HG02571 (cell line): Measurements from ENCODE around the gene GLTP.

ENCODE experiments used
- ATAC-seq: cut with Tn5 transposase; IDR thresholded peaks from one replicate; pipeline ENCODE4 v1.9.1; 2021; ENCODE audit warnings: mild to moderate bottlenecking, moderate library complexity; ENCODE audit not compliant: unreplicated experiment

GLTP gene

DNA sequence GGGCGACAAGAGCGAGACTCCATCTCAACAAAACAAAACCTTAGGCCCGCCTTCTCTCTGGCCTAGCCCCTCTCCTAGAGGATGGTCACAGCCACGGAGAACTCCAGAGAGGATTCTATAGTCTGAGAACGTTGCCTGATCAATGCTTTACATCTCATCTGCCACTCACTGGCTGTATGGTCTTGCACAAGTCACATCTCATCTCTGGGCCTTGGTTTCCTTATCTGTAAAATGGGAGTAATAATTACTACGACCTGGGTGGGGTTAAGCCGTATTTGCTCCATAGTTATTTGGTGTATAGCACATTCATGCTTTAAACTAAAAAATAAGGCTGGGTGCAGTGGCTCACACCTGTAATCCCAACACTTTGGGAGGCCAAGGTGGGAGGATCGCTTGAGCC lies 55.6 kb downstream of the GLTP start:
- ATAC-seq, result no peak

DNA sequence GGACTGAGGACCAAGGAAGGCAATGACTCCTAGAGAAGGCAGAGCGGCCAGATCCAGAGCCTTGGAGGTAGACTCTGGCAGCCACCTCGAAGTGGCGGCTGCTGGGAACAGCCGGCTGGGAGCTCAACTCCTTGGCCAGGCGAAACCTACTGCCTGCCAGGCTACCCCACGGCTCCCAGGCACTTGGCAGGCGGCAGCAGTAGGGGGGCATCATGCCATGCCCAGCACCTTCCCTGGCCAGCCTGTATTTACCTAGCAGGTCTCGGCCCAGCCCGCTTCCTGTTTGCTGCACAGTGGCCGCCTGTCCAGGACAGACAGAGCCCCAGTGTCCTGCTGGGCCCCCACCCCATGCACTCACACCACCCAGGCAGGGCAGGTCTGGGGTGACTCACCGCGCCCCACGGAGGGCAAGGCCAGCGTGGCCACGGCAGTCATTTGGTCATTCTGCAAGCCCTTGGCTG lies 57.4 kb downstream of the GLTP start:
- no peak for ATAC-seq

DNA sequence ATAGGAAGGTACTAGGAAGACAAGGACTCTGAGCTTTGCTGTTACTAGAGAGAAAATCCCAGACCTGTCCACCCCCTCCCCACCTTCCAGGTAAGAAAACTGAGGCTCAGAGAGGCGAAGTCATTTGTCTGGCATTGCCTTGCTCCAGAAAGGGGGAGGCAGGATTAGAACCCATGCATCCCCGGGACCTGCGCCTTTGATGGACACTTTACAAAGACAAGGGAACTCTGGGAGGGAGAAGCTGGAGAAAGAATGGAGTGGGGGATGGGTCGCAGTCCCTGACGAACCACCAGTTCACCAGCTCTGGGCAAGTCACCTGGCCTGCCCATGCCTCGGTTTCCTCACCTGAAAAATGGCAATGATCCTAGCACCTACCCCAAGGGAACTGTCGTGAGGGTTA lies 57.9 kb downstream of the GLTP start:
- ATAC-seq, result no peak

DNA sequence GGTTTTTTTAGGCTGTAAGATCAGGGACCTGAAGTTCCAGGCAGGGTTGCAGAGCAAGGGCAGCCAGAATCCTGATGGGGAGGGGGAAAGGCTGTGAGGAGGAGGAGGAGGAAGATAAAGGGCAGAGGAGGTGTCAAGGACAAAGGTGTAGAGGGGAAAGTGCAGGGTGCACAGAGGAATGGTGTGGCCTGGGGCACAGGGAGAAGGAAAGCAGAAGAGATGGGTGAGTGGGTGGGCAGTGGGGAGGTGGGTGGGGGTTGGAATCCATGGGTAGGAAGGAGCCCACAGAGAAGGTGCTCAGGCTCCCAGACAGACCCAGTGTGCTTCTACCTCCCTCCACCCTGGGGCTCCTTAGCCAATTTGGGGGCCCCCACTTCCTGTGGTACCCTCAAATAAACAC lies 58.4 kb downstream of the GLTP start:
- ATAC-seq, result no peak

DNA sequence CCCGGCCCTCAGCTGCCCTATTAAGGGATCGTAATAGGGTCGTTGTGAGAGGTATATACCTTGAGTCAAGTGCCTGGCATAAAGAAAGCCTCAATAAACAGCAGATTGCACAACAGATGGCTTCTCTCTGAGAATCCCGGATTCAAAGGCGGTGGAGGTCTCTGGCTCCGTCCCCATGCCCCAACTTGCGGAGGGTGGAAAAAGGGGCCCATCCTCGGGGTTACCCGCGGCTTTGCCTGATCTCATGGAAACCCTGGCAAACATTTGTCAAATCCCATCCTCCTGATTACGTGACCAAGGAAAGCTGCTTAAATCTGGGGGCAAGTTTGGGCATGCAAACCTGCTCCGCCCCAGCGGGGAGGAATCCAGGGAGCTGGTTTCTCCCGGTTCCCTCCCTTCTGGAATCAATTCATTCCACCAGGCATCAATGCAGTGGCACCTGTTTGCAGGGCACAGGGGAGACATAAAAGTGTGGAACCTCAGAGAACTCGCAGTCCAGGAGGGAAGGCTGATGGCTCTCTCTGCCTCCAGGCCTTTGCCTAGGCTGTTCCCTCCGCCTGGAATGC lies 59.4 kb downstream of the GLTP start:
- ATAC-seq, result no peak

DNA sequence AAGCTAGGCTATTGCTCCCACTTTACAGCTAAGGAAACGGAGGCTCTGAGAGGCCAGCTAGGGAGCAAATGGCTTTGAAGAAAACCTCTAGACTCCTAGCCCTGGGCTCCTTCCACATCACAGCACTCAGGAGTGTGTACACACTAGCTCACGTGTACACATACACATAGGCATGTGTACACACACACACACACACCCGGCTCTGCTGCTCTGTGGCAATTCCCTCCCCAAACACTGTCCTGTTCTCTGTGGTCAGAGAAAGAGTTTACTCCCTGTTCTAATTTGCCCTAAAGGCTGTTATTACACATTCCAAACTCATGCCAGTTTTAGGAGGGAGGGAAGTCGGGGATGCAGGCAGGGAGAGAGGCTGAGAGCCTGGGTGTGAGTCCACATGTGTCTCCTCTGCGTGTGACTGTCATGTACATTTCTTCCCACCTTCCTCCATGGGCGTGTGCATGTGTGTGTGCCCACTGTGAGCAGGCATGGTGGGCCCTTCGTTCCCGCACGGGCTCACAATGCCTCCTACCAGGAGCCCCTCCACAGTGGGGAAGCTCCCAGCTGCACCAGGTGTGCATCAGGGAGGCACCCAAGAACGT lies 61.3 kb downstream of the GLTP start:
- no peak for ATAC-seq

DNA sequence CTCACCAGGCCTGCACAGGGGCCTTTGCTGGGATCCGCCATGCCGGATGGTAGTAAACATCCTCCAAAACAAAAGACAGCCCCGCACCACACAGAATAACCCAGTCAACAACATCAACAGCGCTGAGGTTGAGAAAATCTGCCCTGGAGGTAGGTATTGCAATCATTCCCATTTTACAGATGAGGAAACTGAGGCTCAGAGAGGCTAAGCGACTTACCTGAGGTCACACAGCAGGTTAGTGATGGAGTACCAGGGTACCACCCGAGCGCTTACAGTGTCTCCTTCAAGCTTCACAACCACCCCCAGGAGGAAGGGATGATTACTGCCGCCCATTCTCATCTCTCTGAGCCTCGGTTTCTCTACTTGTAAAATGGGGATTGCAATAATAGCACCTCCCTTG lies 62.1 kb downstream of the GLTP start:
- ATAC-seq, result no peak

DNA sequence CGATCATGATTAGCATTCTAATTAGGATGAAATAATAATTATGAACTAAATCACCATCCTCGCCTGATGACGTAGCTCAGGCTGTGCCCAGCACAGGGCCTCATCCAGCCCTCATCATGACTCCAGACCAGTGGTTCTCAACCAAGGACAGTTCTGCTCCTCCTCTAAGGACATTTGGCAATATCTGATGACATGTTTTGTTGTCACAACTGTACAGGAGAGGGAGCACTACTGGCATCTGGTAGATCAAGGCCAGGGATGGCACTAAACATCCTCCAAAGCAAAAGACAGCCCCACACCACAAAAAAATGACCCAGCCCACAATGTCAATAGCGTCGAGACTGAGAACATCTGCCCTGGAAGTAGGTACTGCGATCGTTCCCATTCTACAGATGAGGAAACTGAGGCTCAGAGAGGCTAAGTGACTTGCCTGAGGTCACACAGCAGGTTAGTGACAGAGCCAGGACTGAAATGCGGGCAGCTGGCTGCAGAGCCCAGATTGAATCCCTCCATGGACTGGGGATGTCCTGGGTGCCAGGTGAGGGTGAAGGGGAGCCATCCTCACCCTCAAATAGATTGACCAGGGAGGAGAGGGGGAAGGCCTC lies 62.6 kb downstream of the GLTP start:
- ATAC-seq, result no peak

DNA sequence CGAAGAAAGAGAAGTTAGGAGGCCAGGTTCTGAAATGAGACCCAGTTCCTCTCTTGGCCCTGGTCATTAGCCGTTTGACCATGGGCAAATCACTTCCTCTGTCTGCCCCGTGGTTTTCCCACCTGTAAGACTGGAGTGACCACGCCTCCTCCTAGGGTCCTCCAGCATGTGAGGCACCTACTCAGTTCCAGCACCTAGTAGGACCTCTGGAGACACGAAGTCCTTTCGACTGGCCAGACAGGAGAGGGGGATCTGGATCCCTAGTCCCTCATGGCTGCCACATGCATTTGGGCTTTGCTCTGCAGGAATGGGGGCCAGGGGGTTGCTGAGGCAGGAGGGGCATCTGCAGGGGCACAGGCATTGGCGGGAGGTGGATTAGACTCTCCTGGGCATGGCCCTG lies 63.5 kb downstream of the GLTP start:
- no peak for ATAC-seq

DNA sequence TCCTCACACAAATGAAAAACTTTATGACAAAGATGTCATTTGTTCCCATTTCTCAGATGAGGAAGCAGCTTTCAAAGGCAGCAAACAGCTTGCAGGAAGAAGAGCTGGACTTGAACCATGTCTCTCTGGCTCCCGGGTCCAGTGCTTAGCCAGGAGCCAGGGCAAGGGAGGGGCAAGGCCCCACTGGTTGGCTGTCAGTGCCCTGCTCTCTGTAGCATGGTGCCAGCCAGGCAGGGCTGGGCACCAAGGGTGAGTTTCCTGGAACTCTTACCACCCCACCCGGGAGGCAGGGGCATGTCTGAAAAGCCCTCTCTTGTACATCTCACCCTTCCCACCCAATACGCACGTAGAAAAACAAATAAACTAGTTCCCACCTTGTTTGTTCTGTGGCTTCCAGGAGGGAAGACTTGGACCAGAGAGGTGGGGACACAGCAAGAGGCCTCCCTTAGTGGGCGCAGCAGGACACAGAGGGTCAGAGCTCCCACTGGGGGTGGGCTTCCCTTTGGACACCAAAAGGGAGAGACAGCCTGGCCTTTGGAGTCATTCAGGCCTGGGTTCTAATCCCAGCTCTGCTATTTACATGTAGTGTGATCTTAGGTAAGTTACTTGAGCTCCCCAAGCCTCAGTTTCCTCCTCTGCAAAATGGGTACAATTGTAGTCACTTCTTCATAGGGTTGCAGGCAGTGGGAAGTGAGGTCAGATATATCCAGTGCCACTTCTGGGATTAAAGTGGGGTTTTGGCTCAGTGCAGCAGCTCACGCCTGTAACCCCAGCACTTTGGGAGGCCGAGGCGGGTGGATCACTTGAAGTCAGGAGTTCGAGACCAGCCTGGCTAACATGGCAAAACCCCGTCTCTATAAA lies 64.4 kb downstream of the GLTP start:
- no peak for ATAC-seq

DNA sequence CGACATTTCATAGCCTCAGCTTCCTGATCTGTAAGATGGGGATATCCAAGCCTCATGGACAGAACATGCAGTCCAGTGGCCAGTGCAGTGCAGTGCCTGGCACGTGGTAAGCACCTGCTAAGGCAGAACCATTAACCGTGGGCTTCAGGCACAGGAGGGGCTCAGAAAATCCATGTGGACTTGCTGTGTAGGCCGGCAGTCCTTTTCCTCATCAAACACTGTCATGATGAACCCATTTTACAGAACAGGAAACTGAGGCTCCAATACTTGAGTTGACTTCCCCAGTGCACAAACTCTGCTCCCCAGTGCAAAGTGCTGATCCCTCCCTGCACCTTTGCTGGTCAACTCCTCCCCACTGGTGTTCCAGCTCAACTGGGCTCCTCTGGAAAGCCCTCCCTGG lies 65.1 kb downstream of the GLTP start:
- no peak for ATAC-seq

DNA sequence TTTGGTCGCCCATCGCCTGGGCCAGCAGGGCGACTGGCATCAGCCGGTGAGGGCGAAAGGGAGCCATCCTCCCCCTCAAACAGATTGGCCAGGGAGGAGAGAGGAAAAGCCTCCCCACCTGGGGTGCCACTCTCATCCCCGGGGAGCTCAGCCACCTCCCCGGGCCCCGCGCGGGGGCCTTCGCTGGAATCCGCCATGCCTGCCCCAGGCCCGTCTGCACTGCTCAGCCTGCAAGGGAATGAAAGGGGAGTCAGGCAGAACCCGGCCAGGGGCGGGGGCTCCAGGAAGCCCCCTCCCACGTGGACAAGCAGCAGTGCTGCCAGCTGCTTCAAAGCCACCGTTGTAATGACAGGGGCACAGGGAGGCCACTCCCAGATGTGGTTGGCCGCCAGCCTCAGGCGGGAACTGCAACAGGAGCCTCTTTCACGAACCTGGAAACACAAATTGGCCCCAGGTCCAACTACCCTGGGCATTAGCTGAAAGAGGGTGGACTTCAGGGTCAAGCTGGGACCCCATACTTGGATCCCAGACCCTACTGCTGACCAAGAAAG lies 65.7 kb downstream of the GLTP start:
- ATAC-seq, result no peak

DNA sequence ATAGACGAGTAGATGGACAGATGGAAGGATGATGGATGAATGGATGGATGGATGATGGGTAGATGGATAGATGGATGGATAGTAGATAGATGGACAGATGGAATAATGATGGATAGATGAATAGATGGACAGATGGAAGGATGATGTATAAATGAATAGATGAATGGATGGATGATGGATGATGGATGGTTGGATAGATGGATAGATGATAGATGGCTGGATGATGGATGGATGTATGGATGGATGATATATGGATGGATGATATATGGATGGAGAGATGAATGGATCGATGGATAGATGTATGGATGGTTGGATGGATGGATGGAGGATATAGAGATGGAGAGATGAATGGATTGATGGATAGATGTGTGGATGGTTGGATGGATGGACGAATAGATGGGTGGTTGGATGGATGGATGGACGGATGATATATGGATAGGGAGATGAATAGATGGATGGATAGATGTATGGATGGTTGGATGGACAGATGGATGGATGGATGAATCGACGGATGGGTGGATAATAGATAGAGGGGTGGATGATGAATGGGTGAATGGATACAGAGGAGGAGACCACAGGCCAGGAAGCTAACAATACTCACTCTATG lies 66.4 kb downstream of the GLTP start:
- no peak for ATAC-seq

DNA sequence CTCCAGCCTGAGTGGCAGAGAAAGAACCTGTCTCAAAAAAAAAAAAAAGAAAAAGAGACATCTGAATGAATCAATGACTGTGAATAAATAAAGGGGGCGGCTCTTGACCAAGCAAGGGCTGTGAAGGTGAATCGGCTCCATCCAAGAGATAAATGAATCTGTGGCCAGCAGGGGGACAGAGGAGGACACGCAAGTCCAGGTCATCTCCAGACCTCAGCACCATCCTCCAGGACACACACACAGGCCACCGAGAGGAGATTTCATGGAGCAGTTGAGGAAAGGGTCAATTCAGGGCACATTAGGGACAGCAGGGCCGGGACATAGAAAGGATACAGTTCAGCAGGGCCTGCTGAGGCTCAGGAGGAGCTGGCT lies 68.7 kb downstream of the GLTP start:
- no peak for ATAC-seq

DNA sequence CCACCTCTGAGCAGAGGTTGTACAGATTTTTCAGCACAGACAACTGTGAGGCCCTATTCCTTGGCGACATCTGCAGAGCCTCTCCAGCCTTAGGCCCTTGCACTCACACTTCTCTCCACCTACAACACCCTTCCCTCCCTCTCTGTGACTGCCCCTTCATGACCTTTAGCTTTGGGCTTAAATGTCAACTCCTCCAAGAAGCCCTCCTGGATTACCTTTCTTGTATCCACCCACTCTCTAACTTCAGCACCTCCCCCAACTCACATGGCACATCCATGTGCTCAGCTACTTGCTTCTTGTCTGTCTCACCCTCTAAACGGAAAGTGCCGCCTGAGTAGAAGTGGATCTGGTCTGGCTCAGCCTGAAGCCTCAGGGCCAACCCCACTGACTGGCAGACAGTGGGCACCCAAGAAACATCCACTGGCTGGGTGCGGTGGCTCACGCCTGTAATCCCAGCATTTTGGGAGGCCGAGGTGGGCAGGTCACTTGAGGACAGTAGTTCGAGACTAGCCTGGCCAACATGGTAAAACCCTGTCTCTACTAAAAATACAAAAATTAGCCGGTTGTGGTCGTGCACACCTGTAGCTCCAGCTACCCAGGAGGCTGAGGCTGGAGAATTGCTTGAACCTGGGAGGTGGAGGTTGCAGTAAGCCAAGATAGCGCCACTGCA lies 69.3 kb downstream of the GLTP start:
- no peak for ATAC-seq

DNA sequence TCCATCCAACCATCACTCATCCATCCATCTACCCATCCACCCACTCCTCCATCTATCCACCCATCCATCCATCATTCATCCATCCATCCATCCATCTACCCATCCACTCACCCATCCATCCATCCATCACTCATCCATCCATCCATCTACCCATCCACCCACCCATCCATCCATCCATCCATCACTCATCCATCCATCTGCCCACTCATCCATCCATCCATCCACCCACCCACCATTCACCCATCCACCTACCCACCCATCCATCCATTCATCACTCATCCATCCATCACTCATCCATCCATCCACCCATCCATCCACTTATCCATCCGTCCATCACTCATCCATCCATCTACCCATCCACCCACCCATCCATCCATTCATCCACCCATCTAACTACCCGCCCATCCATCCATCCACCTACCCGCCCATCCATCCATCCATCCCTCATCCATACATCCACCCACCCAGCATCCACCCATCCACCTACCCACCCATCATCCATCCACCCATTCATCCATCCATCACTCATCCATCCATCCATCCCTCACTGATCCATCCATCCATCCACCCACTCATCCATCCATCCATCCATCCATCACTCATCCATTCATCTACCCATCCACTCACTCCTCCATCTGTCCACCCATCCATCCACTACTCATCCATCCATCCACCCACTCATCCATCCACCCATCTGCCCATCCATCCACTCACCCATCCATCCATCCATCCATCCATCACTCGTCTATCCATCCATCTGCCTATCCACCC lies 71.3 kb downstream of the GLTP start:
- ATAC-seq, result no peak

DNA sequence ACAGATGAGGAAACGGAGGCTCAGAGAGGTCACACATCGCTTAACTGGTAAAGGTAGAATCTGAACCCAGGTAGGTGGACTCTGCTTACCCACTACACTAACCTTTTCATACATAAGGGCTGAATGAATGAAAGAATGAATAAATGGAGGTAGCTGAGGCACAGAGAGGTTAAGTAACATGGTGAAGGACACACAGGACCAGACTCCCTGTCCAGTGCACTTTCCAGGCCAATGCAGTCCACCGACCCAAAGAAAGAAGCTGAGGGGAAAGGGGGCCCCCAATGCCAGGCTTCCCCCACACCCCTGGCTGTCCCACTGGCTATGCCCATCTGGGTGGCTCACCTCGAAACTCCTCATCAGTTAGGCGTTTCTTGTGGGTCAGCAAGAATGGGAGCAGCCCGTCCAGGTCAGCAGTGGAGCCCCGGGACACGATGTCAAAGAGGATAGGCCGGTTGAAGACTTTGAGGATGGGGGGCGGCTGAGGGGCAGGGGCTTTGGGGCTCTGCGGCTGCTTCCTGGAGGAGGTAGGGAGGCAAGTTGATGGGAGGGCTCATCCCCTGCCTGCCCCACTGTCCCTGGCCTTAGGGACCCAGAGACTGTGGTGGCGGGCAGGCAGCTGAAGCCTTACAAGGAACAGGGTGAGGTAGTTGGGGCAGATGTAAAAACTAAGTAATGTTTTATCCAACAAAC lies 72.2 kb downstream of the GLTP start:
- ATAC-seq, result no peak

DNA sequence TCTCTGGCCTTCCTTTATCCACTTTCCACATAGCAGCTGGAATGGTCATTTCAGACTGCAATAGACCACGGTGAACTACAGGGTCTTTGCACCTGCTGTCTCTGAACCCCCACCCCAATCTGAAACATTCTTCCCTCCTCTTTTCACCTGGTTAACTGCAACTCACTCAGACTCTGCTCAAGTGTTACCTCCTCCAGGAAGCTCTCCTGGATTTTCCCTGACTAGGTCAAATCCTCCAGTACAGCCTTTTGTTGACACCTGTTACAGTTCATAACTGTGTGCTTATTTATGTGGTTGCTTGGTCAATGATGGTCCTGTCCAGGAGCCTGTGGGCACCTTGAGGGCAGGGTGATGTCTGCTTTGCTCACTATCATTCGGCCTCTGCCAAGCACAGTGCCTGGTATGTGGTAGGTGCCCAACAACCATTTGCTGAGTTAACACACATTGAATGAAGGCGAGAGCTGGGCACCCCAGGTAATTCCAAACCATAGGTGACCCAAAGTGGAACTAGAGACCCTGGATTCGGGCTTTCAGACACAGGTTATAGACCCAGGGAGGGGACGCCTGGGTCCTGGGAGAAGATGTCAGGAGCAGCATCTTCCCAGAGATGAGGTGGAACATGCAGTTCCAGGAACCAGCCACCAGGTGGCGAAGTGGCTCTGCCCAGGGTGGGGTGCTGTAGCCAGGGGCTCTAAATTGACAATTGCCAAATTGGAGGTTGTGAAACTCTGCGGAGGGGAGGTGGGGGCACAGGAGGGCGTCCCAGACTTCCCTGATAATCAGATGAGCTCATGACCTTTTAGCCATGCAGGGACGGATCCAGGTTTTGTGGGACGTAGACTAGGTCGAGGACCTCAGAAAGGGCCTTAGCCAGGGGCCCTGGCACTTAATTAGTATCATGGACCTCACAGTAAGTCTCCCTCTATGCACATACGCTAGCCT lies 75.2 kb downstream of the GLTP start:
- ATAC-seq, result no peak
